Ammon's horn (tissue), 1 donor: ENCODE measurements around the gene SIRT7.

Experiments
- DNase-seq: peaks from one replicate; pipeline ENCODE4 v3.0.0-alpha.2; 2016; ENCODE audit warnings: low spot score

The SIRT7 gene

DNA sequence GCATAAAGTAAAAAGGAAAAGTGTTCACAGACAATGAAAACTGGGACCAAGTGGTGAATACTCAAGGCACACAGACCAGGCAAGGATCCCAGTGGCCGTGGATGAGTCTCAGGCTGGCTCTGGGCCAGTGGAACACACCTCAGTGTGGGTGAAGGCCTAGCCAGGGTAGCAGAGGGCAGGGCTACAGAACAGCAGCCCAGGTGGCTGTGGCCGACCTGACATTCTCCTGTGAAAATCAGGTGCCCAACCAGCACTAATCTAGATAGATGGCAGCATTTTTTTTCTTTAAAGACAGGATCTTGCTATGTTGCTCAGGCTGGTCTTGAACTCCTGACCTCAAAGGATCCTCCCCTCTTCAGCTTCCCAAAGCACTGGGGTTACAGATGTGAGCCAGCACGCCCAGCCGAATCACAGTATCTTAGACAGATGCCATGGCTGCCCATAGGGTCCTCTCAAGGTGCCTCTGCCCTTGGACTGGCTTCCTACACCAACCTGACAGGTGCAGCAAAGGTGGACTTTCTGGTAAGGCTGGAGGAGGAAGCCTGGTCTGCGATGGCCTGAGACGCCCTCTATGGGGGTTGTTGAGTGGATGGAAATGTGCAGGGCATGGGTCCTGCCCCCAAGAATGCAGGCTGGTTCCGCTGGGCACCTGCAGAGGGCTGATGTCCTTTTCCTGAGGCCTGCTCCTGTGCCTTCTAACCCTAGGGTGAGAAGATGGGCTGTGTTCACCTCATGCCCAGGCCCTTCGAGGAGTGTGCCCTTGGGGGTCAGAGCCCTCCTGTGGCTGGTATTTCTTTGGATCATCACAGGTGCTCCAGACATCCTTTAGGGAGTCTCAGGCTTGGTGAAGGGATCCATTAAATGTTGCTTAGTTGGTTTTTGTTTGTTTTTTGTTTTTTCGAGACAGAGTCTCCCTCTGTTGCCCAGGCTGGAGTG lies 53.9 kb downstream of the SIRT7 start:
- no peak for DNase-seq

DNA sequence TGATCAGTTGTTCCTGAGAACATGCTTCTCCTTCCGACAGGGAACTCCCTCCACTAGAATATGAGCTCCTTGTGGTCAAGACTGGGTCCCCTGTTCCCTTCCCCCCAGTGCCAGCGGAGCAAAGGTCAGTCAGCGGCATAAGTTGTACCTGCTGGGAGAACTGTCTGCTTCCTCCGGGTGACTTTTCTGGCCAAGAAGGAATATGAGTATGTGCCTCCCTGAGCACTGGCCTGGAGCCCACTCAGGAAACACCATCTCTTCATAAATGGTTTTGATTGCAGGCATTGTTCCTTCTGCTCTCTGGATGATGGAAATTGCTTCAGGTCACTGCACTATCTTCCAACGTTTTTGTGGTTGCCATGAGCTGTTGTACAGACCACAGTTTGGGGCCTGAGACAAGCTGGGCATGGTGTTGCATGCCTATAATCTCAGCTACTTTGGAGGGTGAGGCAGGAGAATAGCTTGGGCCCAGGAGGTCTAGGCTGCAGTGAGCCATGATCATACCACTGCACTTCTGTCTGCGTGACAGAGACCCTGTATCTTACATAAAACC lies 54.8 kb downstream of the SIRT7 start:
- no peak for DNase-seq
